Small intestine (tissue), 7 donors: ENCODE results near the gene ARHGAP4. TPM values are rescaled to one million over a fixed set of nuclear protein-coding genes. Genes with fewer than 3 reads are reported as not detected.

Experiments used
- DNase-seq, 2 donors: peaks; one replicate each; pipeline versions ENCODE4 v3.0.0 to v3.0.0-alpha.2; 2013
- FAIRE-seq: peaks from 2 replicates; lab custom pipeline; 2012; peaks lifted over from hg19 to GRCh38; lab: Jason Lieb, UNC
- H3K27ac ChIP-seq, 3 donors: one replicate each; pipeline ENCODE4 v1.5.1; 2013; ENCODE audit warnings: low read length in 2 of 3, mild to moderate bottlenecking in 2 of 3, control low read depth in 1 of 3, inconsistent platforms in 1 of 3, low read depth in 1 of 3, moderate library complexity in 1 of 3
- H3K27me3 ChIP-seq, 3 donors: one replicate each; pipeline ENCODE4 v1.6.1; 2013; ENCODE audit warnings: low read length in 3 of 3, inconsistent platforms in 1 of 3; ENCODE audit not compliant: control insufficient read depth in 3 of 3, insufficient read depth in 3 of 3
- H3K36me3 ChIP-seq, 3 donors: one replicate each; pipeline ENCODE4 v1.6.1; 2013; ENCODE audit warnings: low read length in 3 of 3, inconsistent platforms in 1 of 3, low read depth in 1 of 3, mild to moderate bottlenecking in 1 of 3, moderate library complexity in 1 of 3; ENCODE audit not compliant: control insufficient read depth in 3 of 3, insufficient read depth in 2 of 3
- H3K4me1 ChIP-seq, 3 donors: one replicate each; pipeline ENCODE4 v1.6.1; 2013; ENCODE audit warnings: low read length in 2 of 3, inconsistent platforms in 1 of 3, low read depth in 1 of 3, mild to moderate bottlenecking in 1 of 3, moderate library complexity in 1 of 3; ENCODE audit not compliant: control insufficient read depth in 3 of 3, insufficient read depth in 2 of 3
- H3K4me3 ChIP-seq, 3 donors: one replicate each; pipeline ENCODE4 v1.5.1; 2013; ENCODE audit warnings: low read length in 3 of 3, control low read depth in 1 of 3, inconsistent platforms in 1 of 3, low read depth in 1 of 3, mild to moderate bottlenecking in 1 of 3, moderate library complexity in 1 of 3
- H3K9me3 ChIP-seq, 2 donors: one replicate each; pipeline ENCODE4 v1.6.1; 2013; ENCODE audit warnings: low read depth in 1 of 2, low read length in 1 of 2; ENCODE audit not compliant: control insufficient read depth in 2 of 2, insufficient read depth in 1 of 2
- WGBS, 3 donors: extraction: QIAGEN DNeasy Blood & Tissue Kit; methylation state at CpG; one replicate each; pipeline ENCODE4 v1.1.7; 2013; 5-methylcytosine and 5-hydroxymethylcytosine counted together
- polyA plus RNA-seq, 4 donors: library from polyadenylated mRNA; stranded (reverse) in 3 of 4; unstranded in 1 of 4; fragments of 200-250 nt in 3 of 4; fragments of 120-200 nt in 1 of 4; gene quantifications; one replicate each; pipeline versions ENCODE4 v1.2.1 to v1.2.3, GENCODE V29; 2013
- donor health status: healthy with polysubstance abuse.
- donor health status: control.
- donor health status: control.
- donor health status: Bipolar disorder and iron deficiency.
- donor health status: healthy.

The ARHGAP4 gene
- polyA plus RNA-seq, 4 donors = 29.8 to 63.0 (median 49.0) TPM

DNA sequence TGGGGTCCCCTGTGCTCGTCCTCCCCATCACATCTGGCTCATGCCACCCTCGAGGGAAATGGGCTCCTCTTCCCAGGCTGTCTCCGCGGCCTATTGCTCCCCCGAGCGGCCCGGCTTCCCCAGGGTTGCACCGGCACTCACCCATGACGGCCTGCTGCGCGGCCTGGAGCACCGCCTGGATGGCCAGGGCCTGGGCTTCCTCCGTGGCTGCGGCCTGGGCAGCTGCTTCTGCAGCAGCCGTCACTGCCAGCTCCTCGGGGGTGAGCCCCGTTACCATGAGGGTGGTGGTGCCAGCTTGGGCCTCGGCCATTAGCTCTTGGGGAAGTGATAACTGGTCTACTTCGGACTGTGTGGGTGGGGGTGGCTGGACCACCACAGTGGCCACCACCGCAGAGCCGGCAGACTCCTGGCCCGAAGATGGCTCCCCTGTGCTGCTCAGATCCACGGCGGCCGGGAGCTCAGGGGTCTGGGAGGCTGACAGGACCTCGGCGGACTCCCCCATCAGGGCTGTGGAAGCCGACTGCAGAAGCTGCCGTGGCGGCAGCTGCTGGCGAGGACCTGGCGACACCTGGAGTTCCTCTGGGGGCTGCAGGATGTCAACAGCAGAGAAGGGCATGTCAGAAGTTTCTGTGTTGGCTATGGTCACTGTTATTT, 26.4 kb upstream of the ARHGAP4 start:
- FAIRE-seq (no peak), DNase-seq (no peak)
- Histone ChIP-seq H3K4me1 (peaks cover 0 to 4% (median 0%) of the 10 kb centered on the region in 3 donors), H3K36me3 (peaks cover 11 to 100% (median 18%) of the 10 kb centered on the region in 3 donors), H3K27me3 (no peaks in the 10 kb centered on the region), H3K27ac (peak overlapping the region in 2 of 3 donors; percentile 22 to 71), H3K4me3 (no peak overlapping the region), H3K9me3 (no peaks in the 10 kb centered on the region)
- 94 to 97% (median 94%) methylated on average over 20 to 32 of the region's 32 CpGs for whole genome bisulfite sequencing, 3 donors

DNA sequence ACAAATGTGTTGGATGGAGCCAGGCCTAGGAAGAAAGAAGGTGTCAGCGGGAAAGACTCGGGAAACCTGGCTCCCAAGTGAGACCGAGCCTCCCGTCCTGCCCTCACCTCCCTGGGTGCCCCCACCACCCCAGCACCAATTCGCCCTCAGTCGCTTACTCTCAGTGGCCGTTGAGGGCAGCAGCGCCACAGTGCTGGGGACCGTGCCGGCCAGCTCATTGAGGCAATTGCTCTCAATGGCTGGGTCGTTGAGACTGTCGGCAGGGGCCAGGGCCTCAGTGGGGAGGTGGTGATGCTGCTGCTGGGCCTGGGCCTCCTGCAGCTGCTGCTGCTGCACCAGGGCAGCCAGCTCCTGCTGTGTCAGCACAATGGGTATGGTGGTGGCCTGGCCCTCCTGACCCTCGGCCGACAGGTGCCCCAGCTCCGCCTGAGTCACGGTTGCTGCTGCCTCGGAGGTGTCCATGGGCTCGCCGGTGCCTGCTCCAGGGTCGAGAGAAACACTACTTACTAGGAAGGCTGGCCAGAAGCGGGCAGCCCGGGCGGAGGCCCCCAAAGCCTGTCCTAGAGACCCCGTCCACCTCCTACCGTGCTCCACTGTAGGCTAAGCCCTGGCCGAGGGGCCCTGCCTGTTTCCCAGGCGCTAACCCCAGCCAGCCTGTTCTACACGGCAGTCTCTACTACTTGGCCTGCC, 25.8 kb upstream of the ARHGAP4 start:
- no peak for DNase-seq
- WGBS, 3 donors = 94 to 96% (median 95%) methylated on average over 12 to 28 of the region's 28 CpGs
- no peak overlapping the region for H3K27ac ChIP-seq
- FAIRE-seq = no peak
- H3K27me3 ChIP-seq = no peaks in the 10 kb centered on the region
- peaks cover 9 to 95% (median 17%) of the 10 kb centered on the region in 3 donors for H3K36me3 ChIP-seq
- no peak overlapping the region for H3K4me3 ChIP-seq
- H3K9me3 ChIP-seq = no peaks in the 10 kb centered on the region
- peaks cover 0 to 8% (median 0%) of the 10 kb centered on the region in 3 donors for H3K4me1 ChIP-seq

DNA sequence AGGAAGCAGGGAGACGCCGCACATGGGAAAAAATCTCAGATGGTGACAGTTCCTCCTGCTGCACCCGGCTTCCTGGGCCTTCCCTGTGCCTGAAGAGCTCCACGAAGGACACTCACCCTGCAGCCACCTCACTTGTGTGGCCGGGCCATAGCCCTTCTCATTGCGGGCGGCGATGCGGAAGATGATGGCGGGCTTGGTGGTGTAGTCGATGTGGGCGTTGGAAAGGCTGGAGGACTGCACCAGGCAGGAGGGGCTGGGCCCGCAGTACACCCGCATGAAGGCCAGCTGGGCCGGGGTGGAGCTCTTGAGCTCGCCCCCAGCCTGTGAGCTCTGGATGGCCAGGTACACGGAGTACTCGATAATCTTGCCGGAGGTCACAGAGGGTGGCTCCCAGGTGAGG, 24.1 kb upstream of the ARHGAP4 start:
- H3K27me3 ChIP-seq = no peaks in the 10 kb centered on the region
- H3K4me1 ChIP-seq = peaks cover 0 to 17% (median 0%) of the 10 kb centered on the region in 3 donors
- no peak overlapping the region for H3K4me3 ChIP-seq
- no peak overlapping the region for H3K27ac ChIP-seq
- DNase-seq (no peak), FAIRE-seq (no peak)
- peaks cover 9 to 83% (median 13%) of the 10 kb centered on the region in 3 donors for H3K36me3 ChIP-seq
- 82 to 90% (median 87%) methylated on average over 17 to 19 of the region's 19 CpGs for WGBS, 3 donors
- no peaks in the 10 kb centered on the region for H3K9me3 ChIP-seq

DNA sequence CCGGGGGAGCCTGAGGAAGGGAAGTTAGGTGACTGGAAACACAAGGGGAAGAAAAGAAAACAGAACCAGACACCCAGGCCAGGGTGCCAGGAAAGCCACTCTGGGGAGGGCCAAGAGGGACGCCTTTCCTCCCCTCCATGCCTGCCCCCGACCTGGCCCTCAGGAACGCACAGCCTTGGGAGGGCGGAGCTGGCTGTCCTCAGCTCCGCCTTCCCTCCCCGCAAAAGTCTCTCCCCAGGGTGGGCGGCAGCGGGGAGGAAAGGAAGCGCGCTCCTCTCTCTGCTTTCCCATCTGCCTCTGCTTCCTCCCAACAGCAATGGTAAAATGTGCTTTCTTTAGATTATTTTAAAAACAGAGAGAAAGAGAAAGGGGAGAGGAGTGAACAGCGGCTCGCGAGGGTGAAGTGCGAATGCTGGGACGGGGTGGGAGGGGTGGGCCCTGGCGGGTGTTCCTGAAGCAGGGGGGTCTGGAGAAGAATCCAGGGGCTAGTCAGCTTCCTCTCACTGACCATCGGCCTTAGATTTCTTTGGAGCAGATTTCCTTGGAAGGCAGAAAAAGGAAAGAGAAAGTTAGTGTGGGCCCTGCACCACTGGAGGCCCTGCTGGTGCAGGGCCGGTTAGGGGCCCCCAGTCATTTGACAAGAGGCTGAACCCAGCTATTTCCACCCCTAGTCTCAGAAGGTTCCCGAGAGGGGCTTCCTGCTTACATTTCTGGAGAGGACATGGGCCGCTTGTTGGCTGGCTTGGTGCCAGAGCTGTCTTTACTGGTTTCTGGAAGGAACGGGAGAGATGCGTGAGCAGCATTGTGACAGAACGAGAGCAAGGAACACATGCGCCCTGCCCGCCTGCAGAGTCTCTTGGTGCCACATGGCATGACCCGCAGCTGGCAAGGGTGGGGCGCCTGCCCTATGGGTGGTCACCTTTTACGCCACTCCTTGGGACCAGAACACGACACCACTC, 23.1 kb upstream of the ARHGAP4 start:
- WGBS, 3 donors = 62 to 84% (median 77%) methylated on average over 25 to 30 of the region's 30 CpGs
- peak overlapping the region in 2 of 3 donors; percentile 31 to 33 for H3K27ac ChIP-seq
- H3K27me3 ChIP-seq = no peaks in the 10 kb centered on the region
- H3K4me1 ChIP-seq = peaks cover 0 to 20% (median 0%) of the 10 kb centered on the region in 3 donors
- H3K4me3 ChIP-seq = no peak overlapping the region
- FAIRE-seq (no peak), DNase-seq (no peak)
- peaks cover 9 to 73% (median 11%) of the 10 kb centered on the region in 3 donors for H3K36me3 ChIP-seq
- H3K9me3 ChIP-seq = no peaks in the 10 kb centered on the region

DNA sequence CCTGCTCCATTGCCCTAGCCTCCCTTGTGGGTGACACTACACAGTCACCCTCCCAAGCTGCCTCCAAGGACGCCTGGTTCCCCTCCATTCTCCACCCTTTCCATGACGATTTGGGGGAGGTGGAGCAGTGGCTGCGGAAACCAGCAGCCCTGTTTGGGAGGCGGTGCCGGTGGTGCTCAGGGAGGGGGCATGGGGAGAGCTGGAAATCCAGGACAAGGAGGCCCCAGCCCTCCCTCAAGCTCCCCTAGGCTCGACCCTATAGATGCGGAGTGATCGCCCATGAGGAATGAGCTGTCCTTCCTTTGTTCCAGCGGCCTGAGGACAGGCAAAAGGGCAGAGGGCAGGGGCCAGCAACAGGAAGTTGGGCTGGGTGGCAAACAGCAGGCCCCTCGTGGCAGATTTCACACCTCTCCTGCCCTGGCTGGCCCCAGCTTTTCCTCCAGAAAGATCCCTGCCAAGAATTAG, 22.0 kb upstream of the ARHGAP4 start:
- FAIRE-seq (no peak), DNase-seq (no peak)
- Histone ChIP-seq H3K4me3 (no peak overlapping the region), H3K36me3 (peaks cover 9 to 68% (median 11%) of the 10 kb centered on the region in 3 donors), H3K27me3 (no peaks in the 10 kb centered on the region), H3K9me3 (no peaks in the 10 kb centered on the region), H3K4me1 (peaks cover 0 to 27% (median 0%) of the 10 kb centered on the region in 3 donors), H3K27ac (peak overlapping the region in 1 of 3 donors; percentile 27)
- 65 to 82% (median 78%) methylated on average over 6 to 10 of the region's 10 CpGs for WGBS, 3 donors

DNA sequence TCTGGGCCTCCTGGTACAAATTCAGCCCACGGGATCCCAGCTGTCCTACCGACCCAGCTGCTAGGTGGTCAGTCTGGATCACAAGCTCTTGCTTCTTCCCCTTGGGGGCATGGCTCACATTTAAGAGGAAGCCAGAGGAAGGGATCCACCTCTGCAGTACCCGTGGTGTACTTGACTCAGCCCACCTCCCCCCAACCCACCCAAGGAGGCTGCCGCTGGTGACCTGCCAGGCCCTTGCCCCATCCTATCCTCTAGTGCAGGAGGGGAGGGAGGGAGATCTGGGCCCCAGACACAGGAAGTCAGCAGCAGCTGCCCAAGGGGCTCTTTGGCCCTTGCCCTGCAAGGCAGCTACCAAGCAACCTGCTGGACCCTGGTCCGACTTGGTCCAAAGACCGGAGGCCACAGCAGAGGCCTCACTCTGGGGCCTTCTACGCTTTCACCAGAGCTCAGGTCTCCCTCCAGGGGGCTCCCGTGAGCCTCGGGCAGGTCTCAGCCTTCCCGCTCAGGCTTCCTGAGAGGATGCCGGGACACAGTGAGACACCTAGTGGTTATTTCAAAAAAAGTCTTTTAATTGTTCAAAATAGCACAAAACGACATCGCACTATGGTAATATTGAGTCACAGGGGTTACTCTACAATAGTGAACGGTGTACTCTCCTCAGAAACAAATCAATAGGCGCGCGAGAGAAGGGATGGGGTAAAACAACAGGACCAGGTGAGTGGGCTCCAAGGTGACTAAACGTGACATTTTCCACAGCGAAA, 21.1 kb upstream of the ARHGAP4 start:
- 30 to 46% (median 33%) methylated on average over 17 to 19 of the region's 19 CpGs for WGBS, 3 donors
- no peak overlapping the region for H3K4me3 ChIP-seq
- peak; percentile 75 to 84 for DNase-seq
- H3K4me1 ChIP-seq = peaks cover 0 to 34% (median 0%) of the 10 kb centered on the region in 3 donors
- peaks cover 5 to 65% (median 8%) of the 10 kb centered on the region in 3 donors for H3K36me3 ChIP-seq
- no peaks in the 10 kb centered on the region for H3K9me3 ChIP-seq
- no peak for FAIRE-seq
- H3K27ac ChIP-seq = peak overlapping the region in 2 of 3 donors; percentile 31 to 57
- H3K27me3 ChIP-seq = no peaks in the 10 kb centered on the region

DNA sequence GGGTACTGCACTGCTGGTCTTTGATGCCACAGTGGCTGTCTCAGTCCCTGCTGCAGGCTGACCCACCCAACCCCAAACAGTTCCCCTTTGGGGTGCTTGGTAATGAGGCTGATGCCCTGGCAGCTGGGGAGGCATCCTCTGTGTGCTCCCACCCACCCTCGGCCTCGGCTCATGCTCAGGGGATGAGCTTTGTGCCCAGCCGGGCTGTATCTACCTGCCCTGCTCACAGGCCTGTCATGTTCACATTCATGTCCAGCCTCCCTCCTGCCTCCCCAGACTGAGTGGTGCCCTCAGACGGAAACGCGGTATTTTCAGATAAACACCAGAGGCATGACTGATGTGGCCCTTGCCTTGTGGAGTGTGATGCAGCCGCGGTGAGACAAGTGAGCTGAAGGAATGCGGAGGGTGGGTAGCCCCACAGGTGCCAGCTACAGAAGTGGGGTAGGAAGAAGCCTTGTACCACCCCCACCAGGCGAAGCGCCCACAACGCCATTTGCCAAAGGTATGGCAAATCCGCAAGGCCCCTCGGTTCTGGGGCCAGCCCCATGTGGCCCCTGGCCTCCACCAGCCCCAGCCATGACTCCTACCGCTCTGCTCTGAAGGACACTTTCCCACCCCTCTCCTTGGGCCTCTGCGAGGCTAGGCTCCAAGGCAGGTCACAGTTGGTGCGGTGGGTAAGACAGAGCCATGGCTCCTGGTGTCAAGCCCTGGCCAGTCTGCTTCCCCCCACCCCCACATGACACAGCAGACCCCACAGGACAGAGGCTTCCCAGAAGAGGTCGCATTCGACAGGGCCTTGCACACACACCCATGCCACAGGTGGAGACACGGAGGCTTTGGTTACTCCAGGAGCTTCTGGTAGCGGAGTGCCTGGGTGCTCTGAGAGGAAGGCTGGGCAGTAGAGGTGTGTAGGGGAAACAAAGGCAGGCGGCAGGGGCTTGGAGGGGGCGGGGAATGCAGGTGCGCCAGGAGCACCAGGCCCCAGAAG, 20.2 kb upstream of the ARHGAP4 start:
- H3K27me3 ChIP-seq = no peaks in the 10 kb centered on the region
- peaks cover 0 to 39% (median 0%) of the 10 kb centered on the region in 3 donors for H3K4me1 ChIP-seq
- H3K9me3 ChIP-seq = no peaks in the 10 kb centered on the region
- DNase-seq (no peak), FAIRE-seq (no peak)
- H3K36me3 ChIP-seq = peaks cover 3 to 56% (median 8%) of the 10 kb centered on the region in 3 donors
- 81 to 86% (median 84%) methylated on average over 22 to 24 of the region's 24 CpGs for WGBS, 3 donors
- H3K4me3 ChIP-seq = no peak overlapping the region
- H3K27ac ChIP-seq = peak overlapping the region in 1 of 3 donors; percentile 57
